ENCODE measurements around the gene ATP6V1B1. TPM values are rescaled to one million over a fixed set of nuclear protein-coding genes. Genes with fewer than 3 reads are reported as not detected.

Gene ATP6V1B1
- total RNA-seq, 1 donor from 2014 or later = not detected

- DNase-seq (ENCODE audit: low spot score in 2 of 2) (no peak), FAIRE-seq (no peak)
Measured at GRCh38 chr2:70942396-70943204, 6.9 kb downstream of the ATP6V1B1 start.

DNA sequence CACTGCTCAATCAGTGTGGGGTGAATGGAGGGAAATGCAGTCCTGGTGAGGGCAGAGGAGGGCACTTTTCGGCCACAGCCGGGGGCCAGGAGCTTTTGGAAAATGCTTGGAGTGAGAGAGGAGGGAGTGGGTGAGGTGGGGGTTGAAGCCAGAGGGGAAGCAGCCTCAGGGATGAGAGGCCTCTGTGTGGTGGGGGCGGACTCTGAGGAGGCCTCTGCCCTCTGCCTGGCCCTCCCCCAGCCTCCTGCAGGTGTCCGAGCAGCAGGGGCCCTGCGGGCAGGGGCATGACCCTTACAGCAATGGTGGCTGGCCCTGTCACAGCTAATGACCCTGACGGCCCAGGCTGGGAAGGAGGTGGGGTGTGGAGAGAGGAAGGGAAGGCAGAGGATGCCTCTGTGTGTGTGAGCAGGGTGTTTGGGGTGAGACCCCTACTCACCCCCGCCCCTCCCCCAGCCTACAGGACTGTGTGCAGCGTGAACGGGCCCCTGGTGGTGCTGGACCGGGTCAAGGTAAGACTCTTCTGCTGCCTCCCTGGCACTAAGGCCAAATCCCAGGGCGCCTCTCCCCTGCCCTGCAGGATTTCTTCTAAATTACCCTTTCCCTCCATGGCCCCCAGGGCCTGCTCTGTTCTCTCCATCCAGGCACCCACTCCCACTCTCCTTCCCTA, 7.6 kb downstream of the ATP6V1B1 start:
- FAIRE-seq (no peak), DNase-seq (ENCODE audit: low spot score in 2 of 2) (no peak)

DNA sequence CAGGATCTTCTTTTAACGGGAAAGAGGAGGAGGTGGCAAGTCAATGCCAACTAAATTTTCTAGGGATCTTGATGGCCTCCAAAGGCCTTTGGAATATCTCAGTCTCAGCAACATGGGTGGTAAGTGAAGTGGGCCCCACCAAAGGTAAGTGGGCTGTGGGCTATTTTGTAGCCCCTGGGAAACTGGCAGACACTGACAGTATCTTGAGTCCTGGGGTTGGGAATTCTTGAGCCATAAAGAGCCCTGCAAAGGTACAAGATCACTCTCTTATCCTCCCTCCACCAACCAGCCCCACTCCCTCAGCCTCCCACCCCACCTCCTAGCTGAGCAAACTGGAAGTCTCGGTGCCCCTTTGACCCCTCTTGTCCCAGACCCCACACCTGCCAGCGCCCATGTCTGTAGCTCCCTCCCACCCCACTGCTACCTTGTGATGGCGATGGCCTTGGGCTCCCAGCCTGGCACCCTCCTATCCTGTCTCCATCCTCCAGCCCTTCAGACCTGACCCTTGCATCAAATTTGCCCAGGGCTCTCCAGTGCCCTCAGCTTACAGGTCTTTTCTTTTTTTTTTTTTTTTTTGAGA, 8.5 kb downstream of the ATP6V1B1 start:
- DNase-seq (ENCODE audit: low spot score in 2 of 2) (no peak), FAIRE-seq (no peak)

DNA sequence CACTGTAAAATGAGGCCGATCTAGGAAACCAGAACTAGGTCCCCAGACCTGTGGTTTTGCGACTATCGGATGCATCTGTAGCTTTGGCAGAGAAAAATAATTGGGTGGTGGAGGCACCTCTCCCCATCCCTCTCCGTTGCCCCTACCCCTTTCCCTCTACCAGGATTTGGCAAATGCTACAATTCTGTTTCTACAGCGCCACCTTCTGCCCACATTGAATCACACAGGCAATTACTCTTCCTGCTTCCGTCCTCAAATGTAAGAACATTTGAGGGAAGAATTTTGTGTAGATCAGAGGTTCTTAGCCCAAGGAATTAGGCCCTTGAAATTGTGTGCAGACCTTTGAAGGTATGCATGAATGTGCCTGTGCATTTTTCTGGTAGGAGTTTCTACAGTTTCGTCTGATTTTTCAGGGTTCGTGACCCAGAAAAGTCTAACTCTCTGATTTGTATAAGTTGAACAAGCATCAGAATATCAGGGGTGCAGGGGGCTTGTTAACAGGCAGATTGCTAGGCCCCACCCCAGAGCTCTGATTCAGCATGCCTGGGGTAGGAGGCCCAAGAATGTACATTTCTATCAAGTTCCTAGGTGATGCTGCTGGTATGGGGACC, 11.2 kb downstream of the ATP6V1B1 start:
- FAIRE-seq (no peak), DNase-seq (ENCODE audit: low spot score in 2 of 2) (peak in 1 of 2 donors; percentile 46)

DNA sequence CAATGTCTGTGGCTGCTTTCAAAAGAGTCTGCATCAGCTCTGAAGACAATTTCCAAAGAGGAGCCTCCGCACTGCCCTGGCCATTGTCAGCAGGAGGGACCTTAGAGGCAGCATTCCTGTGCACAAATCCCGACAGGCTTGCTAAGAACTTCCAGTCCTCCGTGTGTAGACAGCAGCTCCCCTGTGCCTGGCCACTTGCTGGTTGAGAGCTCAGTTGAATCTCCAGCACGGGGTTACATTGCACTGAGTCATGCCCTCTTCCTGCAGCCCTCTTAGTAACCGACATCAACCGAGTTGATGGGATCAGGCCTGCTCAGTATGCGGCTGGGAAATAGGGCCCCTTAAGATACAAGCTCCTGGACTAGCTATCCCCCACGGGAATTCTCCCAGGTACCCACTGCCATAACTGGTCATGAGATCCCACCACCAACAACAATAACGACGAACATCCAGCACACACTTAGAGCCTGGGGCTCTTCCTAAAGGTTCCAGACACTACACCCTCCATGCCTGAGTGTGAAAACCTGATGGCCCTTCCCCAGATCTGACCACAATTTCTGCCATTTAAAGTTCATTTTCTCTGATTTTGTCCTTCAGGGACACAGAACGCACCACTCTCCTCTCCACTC, 12.0 kb downstream of the ATP6V1B1 start:
- FAIRE-seq (no peak), DNase-seq (ENCODE audit: low spot score in 2 of 2) (no peak)

DNA sequence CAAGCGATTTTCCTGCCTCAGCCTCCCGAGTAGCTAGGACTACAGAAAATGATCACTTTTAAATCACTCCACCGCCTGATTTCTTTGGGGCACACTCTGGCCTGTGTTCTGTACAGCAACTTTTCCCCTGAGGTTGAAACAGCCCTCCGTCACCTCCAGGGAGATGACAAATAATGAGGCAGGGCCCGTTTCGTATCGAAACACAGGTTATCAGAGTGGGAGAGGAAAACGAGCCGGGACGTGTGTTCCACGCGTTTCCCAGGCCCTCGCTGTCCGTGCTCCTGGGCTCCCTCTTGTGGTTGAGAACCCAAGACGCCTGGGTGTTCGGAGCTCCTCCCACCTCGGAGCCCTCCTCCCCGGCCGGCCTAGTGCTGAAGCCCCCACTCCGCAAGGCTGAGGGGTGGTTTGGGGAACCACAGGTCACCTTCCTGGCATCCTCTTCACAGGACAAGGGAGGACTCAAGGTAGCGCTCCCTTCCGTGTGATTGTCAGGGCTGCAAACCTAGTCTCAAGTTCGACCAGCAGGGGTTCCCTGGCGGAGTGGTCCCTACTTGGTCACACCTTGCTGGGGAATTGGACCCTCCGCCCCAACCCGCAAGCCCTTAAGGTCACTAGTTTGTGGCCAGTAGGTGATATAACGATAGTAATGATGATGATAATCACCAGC, 12.8 kb downstream of the ATP6V1B1 start:
- FAIRE-seq (no peak), DNase-seq (ENCODE audit: low spot score in 2 of 2) (peak; percentile 44 to 72)

- FAIRE-seq = no peak
Measured at GRCh38 chr2:70949086-70949485, 13.4 kb downstream of the ATP6V1B1 start.

GRCh38 chr2:70954886-70955285, 19.2 kb downstream of the ATP6V1B1 start:
- no peak for FAIRE-seq

More at GRCh38 chr2:70949086-70949485, 13.4 kb downstream of the ATP6V1B1 start:
- no peak for DNase-seq (ENCODE audit: low spot score in 2 of 2)

GRCh38 chr2:70956141-70956540, 20.4 kb downstream of the ATP6V1B1 start:
- DNase-seq (ENCODE audit: low spot score in 2 of 2) (no peak), FAIRE-seq (no peak)

More at GRCh38 chr2:70954886-70955285, 19.2 kb downstream of the ATP6V1B1 start:
- DNase-seq (ENCODE audit: low spot score in 2 of 2) = no peak

- no peak for FAIRE-seq
- no peak for DNase-seq (ENCODE audit: low spot score in 2 of 2)
Measured at GRCh38 chr2:70957798-70958197, 22.1 kb downstream of the ATP6V1B1 start.

DNA sequence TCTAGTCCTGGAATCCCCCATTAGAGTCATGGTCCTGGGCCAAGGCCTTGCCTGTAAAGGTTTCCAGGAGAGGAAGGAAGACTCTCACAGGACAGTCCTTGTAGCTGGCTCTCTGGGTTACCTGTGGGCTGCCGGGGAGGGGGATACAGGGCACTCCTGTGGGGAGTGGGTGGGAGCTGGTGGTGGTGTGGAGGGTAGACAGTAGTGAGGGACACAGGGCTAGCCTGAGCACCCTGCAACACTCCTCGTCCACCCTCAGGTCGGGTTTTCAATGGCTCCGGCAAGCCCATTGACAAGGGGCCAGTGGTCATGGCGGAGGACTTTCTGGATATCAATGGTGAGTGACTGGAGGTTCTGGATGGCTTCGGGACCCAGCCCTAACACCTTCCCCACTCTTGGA, 23.1 kb downstream of the ATP6V1B1 start:
- FAIRE-seq (no peak), DNase-seq (ENCODE audit: low spot score in 2 of 2) (no peak)

DNA sequence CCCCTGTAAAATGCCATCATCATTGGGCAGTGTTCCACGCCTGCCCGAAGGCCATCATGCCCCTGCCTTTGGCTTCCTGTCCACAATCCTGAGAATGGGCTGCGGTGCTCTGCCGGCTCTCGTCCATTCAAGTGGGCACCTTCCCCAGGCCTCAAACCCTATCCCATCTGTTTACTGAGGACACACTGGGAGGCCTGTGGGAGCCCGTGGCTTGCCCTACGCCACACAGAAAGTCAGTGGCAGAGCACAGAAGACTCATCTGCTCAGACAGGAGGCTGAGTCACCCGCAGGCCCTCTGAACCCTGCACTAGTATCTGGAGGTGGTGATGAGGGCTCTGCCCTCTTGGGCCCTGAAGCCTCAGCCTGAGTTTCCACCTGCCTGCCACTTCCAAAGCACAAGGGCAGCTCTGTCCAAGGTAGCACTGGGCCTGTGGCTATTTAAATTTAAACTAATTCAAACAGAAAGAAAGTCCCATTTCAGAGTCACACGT, 23.6 kb downstream of the ATP6V1B1 start:
- no peak for DNase-seq (ENCODE audit: low spot score in 2 of 2)
- FAIRE-seq = no peak

GRCh38 chr2:70959851-70960832, 24.4 kb downstream of the ATP6V1B1 start:
- no peak for FAIRE-seq
- DNase-seq (ENCODE audit: low spot score in 2 of 2) = no peak

DNA sequence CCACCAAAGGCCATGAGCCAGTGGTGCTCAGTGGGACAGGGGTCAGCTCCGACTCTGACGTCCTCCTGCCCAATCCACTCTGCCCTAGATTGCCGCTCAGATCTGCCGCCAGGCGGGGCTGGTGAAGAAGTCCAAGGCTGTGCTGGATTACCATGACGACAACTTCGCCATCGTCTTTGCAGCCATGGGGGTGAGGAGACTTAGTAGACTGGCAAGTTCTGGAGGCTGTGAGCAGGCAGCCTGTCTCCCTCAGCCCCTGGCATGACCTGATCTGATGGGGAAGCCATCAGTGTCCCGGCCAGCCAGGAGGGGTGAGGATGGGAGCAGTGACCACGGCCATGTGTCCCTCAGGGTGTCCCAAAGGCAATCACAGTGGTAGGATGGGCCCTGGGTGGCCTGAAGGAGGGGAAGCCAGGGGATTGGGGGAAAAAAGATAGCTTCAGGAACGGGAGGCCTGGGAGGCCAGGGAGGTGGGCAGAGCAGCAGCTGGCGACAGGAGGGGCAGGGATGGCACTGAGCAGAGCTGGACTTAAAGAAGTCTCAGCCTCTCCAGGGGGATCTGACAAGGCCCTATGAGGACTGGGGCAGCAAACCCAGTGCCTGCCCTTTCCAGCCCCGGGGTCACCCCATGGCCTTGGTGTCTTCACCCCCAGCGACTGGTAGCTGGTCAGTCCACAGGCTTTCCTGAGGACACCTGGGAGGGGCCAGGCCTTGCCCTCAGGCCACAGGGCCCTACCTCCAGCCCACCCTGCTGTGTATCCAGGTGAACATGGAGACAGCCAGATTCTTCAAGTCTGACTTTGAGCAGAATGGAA, 25.3 kb downstream of the ATP6V1B1 start:
- FAIRE-seq (no peak), DNase-seq (ENCODE audit: low spot score in 2 of 2) (no peak)

GRCh38 chr2:70961648-70961994, 25.9 kb downstream of the ATP6V1B1 start:
- no peak for FAIRE-seq

DNA sequence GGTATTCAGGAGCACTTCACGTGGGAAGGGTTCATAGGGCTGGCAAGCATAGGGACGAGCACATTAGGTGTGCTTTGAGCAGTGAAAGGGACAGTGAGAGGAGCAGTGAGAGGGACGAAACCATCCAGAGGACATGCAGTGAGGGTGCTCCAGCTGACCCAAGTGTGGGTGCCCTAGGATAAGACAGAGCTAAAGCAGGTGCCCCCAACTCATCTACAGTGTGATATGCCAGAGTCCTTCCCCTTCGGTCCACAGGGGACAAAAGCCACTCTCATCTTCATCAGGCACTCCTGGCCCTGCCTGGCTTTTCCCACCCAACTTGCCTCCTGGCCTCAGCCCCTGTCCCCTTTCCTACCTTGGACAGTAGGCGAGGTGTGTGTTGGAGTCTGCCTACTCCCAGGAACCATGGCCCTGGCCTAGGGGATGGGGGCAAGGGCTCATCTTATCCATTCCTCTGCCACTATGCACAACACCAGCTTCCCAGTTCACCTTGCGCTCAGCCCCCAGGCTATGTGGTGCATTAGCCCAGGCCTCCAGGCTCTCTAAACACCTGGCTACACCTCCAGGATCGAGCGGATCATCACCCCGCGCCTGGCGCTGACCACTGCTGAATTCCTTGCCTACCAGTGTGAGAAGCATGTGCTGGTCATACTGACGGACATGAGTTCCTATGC, 26.6 kb downstream of the ATP6V1B1 start:
- DNase-seq (ENCODE audit: low spot score in 2 of 2) = no peak
- no peak for FAIRE-seq

More at GRCh38 chr2:70961648-70961994, 25.9 kb downstream of the ATP6V1B1 start:
- DNase-seq (ENCODE audit: low spot score in 2 of 2) = no peak
